Kasumi-1 (cell line): ENCODE data around the gene AGPAT1.
A peak's percentile ranks its signal among the peaks of the same experiment; 100 is the strongest.
"Not testable (repeated sequence)": the region's sequence is repeated elsewhere in the genome, so short reads cannot be mapped to it uniquely, and the experiment has no call there.

ENCODE experiments used
- DNase-seq, 2 experiments: peaks; one replicate each; lab custom pipeline; 2025; lab: John Stamatoyannopoulos, UW

Gene AGPAT1

GRCh38 chr6:32175711-32176475 is at the start of gene AGPAT1:
TSS of gene AGPAT1 (minus strand) at chr6:32176084. CDS start at chr6:32171496, 4,588 bp downstream.
- peak; percentile 95 to 96 for DNase-seq

- no peak for DNase-seq
Measured at GRCh38 chr6:32224696-32225095, 48.8 kb upstream of the AGPAT1 start.

GRCh38 chr6:32223258-32224235 is 47.7 kb upstream of the AGPAT1 start, which contains the start of gene NOTCH4:
TSS of gene NOTCH4 (minus strand) at chr6:32224067. CDS start at chr6:32223928, 139 bp downstream.
- no peak for DNase-seq

- DNase-seq = no peak
Measured at GRCh38 chr6:32222333-32223230, 46.7 kb upstream of the AGPAT1 start.

GRCh38 chr6:32220021-32220420 is 44.1 kb upstream of the AGPAT1 start:
- no peak for DNase-seq

- no peak for DNase-seq
Measured at GRCh38 chr6:32218167-32218566, 42.3 kb upstream of the AGPAT1 start.

GRCh38 chr6:32216998-32217397 is 41.1 kb upstream of the AGPAT1 start:
- DNase-seq = no peak

- no peak for DNase-seq
Measured at GRCh38 chr6:32216285-32216684, 40.4 kb upstream of the AGPAT1 start.

GRCh38 chr6:32215617-32216016 is 39.7 kb upstream of the AGPAT1 start:
- DNase-seq = no peak

- DNase-seq = no peak
Measured at GRCh38 chr6:32214126-32214525, 38.2 kb upstream of the AGPAT1 start.

- DNase-seq = no peak
Measured at GRCh38 chr6:32213649-32214048, 37.8 kb upstream of the AGPAT1 start.

- no peak for DNase-seq
Measured at GRCh38 chr6:32212076-32212760, 36.3 kb upstream of the AGPAT1 start.

- DNase-seq = not testable (repeated sequence)
Measured at GRCh38 chr6:32211432-32211831, 35.5 kb upstream of the AGPAT1 start.

- no peak for DNase-seq
Measured at GRCh38 chr6:32210191-32210601, 34.3 kb upstream of the AGPAT1 start.

GRCh38 chr6:32208996-32209395 is 33.1 kb upstream of the AGPAT1 start:
- no peak for DNase-seq

GRCh38 chr6:32204268-32204715 is 28.4 kb upstream of the AGPAT1 start:
- no peak for DNase-seq

- no peak for DNase-seq
Measured at GRCh38 chr6:32203426-32204267, 27.8 kb upstream of the AGPAT1 start.

- DNase-seq = no peak
Measured at GRCh38 chr6:32202186-32202585, 26.3 kb upstream of the AGPAT1 start.

- DNase-seq = no peak
Measured at GRCh38 chr6:32200711-32201475, 25.0 kb upstream of the AGPAT1 start.
